Measurements from ENCODE around the gene CDAN1. TPM values are rescaled to one million over a fixed set of nuclear protein-coding genes. Genes with fewer than 3 reads are reported as not detected.
"Not testable (repeated sequence)": the region's sequence is repeated elsewhere in the genome, so short reads cannot be mapped to it uniquely, and the experiment has no call there.

The CDAN1 gene, protein sequence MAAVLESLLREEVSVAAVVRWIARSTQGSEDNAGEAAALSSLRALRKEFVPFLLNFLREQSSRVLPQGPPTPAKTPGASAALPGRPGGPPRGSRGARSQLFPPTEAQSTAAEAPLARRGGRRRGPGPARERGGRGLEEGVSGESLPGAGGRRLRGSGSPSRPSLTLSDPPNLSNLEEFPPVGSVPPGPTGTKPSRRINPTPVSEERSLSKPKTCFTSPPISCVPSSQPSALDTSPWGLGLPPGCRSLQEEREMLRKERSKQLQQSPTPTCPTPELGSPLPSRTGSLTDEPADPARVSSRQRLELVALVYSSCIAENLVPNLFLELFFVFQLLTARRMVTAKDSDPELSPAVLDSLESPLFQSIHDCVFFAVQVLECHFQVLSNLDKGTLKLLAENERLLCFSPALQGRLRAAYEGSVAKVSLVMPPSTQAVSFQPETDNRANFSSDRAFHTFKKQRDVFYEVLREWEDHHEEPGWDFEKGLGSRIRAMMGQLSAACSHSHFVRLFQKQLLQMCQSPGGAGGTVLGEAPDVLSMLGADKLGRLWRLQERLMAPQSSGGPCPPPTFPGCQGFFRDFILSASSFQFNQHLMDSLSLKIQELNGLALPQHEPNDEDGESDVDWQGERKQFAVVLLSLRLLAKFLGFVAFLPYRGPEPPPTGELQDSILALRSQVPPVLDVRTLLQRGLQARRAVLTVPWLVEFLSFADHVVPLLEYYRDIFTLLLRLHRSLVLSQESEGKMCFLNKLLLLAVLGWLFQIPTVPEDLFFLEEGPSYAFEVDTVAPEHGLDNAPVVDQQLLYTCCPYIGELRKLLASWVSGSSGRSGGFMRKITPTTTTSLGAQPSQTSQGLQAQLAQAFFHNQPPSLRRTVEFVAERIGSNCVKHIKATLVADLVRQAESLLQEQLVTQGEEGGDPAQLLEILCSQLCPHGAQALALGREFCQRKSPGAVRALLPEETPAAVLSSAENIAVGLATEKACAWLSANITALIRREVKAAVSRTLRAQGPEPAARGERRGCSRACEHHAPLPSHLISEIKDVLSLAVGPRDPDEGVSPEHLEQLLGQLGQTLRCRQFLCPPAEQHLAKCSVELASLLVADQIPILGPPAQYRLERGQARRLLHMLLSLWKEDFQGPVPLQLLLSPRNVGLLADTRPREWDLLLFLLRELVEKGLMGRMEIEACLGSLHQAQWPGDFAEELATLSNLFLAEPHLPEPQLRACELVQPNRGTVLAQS
- 10 to 100 TPM; 16.8 to 18.9 (median 17.4) TPM for polyA plus RNA-seq (ENCODE audit: insufficient read length in 4 of 4)

DNA sequence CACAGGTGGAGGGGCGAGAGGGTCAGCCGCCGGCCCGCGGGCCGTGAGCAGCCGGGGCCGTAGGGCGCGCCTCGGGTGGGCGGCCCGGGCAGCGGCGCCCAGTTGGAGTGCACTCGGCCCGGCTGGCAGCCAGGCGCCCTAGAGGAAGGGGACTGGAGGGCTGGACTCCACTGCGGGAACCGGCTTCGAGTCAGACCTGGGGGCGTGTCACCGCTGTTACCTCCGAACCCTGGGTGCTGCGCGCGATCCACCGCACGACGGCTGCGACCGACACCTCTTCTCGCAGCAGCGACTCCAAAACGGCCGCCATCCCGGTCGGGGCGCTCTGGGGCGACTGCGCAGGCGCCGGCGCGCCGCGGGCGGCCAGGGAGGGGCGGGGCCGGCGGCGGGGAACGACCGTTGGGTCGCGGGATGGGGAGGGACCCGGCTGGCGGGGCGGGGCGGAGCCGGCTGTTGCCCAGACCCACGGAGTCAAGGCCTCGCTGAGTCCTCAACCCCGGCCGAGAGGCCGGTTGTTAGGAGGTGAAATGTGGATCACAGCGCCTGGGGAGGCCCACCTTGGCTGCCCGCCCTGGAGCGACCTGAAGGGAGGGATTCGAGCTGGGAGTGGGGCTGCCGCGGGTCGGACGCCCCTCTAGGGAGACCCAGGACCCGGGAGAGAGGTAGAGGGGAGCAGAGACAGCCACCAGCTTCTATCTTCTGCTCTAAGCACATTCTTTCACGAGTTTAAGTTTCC is at the start of gene CDAN1:
Gene CDAN1, minus strand, starts transcription at position 336 of the 736 bp plus-strand sequence. Its CDS starts 26 bp downstream, at position 310.
- DNase-seq (ENCODE audit: low read depth in 4 of 4, low spot score in 3 of 4) = peak; percentile 72 to 80 (median 76)

DNA sequence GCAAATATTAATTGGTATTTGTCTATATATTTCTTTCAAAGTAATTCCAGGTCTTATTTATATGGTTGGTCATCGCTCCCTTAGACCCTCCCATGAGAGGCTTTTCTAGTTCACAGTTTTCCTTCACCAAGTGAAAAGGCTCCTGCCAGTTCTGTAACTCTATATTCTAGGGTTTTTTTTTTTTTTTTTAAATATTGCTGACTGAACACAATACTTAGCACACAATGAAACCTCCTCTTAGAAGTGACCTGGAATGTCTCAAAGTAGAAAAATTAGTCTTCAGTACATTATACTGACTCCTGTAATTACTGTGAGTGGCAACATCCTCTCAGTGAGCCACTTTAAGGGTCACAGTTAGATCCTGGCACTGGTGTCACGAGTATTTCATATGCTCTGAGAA is 48.6 kb upstream of the CDAN1 start:
- no peak for DNase-seq (ENCODE audit: low read depth in 4 of 4, low spot score in 3 of 4)

DNA sequence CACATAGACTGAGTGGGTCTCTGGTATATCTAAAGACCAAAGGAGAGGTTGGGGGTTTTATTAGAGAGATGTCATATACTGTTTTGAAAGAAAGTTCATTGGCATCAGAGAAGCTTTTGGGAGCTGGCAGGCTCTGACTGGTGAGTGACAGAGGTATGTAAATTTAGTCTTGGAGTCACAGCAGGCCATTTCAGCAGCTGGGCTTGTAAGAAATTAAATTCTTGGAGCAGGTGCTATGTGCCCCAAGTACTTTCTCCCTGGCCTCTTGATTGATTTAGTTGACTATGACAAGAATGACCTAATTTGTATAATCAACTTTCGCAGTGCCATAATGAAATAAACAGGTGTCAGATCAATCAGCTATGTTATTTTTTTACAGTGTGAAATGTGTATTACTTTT is 47.8 kb upstream of the CDAN1 start:
- DNase-seq (ENCODE audit: low read depth in 4 of 4, low spot score in 3 of 4) = no peak

- no peak for DNase-seq (ENCODE audit: low read depth in 4 of 4, low spot score in 3 of 4)
These were observed 45.8 kb upstream of the CDAN1 start for GRCh38 chr15:42782716-42783115.

DNA sequence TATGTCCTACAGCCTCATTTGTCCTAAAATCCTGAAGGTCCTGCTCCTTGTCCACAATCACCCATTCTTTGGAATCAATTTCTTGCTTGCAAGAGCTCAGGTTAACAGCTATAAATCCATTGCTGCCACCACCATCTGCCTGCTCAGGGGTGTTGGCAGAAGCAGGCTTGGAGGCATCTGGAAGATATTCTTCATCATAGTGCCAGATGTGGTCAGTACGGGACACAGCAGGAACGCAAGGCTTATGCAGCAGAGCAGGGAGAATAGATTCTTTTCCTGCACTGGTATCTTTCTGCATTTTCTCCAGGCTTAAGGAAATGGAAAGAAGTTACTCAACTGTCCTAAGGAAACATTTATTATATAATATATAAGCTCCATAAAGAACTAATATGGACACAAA is 38.5 kb upstream of the CDAN1 start:
- DNase-seq (ENCODE audit: low read depth in 4 of 4, low spot score in 3 of 4) = no peak

GRCh38 chr15:42772901-42773300 is 36.0 kb upstream of the CDAN1 start:
- DNase-seq (ENCODE audit: low read depth in 4 of 4, low spot score in 3 of 4) = no peak

DNA sequence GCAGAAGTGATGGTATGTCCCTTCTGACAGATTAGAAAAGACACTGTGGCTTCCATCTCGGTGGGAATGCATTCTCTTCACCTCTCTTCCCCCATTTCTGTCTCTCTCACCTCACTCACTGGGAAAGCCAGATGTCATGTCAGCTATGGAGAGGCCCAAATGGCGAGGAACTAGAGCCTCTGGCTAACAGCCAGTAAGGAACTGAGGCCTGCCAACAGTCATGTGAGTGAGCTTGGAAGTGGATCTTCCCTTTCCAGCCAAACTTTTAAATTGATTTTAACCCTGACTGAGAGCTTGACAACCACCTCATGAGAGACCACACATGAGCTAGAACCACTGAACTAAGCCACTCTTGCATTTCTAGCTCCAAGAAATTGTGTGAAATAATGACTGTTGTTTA is 35.2 kb upstream of the CDAN1 start:
- no peak for DNase-seq (ENCODE audit: low read depth in 4 of 4, low spot score in 3 of 4)

GRCh38 chr15:42766109-42766508 is 29.2 kb upstream of the CDAN1 start:
- not testable (repeated sequence) for DNase-seq (ENCODE audit: low read depth in 4 of 4, low spot score in 3 of 4)

- DNase-seq (ENCODE audit: low read depth in 4 of 4, low spot score in 3 of 4) = not testable (repeated sequence)
These were observed 27.3 kb upstream of the CDAN1 start for GRCh38 chr15:42764154-42764731.

DNA sequence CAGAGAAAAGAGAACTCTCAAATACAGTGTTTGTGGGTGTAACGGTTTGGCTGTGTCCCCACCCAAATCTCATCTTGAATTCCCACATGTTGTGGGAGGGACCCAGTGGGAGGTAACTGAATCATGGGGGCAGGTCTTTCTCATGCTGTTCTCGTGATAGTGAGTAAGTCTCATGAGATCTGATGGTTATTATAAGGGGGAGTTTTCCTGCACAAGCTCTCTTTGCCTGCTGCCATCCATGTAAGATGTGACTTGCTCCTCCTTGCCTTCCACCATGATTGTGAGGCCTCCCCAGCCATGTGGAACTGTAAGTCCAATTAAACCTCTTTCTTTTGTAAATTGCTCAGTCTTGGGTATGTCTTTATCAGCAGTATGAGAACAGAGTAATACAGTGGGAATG is 24.9 kb upstream of the CDAN1 start:
- DNase-seq (ENCODE audit: low read depth in 4 of 4, low spot score in 3 of 4) = not testable (repeated sequence)

GRCh38 chr15:42760759-42761158 is 23.8 kb upstream of the CDAN1 start:
- DNase-seq (ENCODE audit: low read depth in 4 of 4, low spot score in 3 of 4) = no peak

- no peak for DNase-seq (ENCODE audit: low read depth in 4 of 4, low spot score in 3 of 4)
These were observed 22.2 kb upstream of the CDAN1 start for GRCh38 chr15:42759093-42759492.

- DNase-seq (ENCODE audit: low read depth in 4 of 4, low spot score in 3 of 4) = no peak
These were observed 13.4 kb upstream of the CDAN1 start for GRCh38 chr15:42750306-42750705.

DNA sequence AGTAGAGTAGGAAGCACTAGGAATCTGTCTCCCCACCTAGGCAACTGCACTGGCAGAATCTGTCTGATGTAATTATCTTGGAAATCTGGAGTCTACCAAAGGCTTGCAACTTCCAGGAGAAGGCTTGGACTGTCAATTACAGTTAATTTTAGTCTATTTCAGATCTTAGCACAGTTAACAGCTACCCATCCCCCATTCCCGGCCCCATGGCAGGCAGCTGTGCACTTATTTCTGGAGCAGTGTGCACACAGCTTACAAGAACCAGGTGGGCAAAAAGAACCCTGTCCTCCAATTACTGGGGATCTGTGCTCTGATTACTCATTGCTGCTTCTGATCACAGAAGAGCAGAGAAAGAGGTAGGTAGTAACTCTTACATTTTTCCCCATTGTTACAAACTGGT is 12.3 kb upstream of the CDAN1 start:
- DNase-seq (ENCODE audit: low read depth in 4 of 4, low spot score in 3 of 4) = no peak

DNA sequence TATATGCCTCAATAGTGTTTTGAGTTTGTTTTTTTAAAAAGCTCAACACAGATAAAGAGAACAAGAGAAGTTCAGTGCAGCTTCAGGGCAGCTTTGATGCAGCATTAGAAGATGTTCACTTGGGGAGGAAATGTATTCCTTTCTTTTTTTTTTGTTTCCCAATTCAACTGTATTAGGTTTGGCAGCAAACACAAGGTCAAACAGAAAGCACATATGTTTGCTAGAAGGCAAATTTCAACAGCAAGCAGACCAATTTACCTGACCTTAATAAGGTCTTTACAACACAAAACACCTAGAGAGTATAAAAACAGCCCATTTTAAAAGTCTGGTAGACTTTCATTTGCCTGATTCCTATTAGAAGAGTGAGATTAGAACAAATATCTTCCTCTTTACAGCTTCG is 7.3 kb upstream of the CDAN1 start:
- DNase-seq (ENCODE audit: low read depth in 4 of 4, low spot score in 3 of 4) = no peak

GRCh38 chr15:42742149-42742548 is 5.2 kb upstream of the CDAN1 start:
- DNase-seq (ENCODE audit: low read depth in 4 of 4, low spot score in 3 of 4) = no peak

DNA sequence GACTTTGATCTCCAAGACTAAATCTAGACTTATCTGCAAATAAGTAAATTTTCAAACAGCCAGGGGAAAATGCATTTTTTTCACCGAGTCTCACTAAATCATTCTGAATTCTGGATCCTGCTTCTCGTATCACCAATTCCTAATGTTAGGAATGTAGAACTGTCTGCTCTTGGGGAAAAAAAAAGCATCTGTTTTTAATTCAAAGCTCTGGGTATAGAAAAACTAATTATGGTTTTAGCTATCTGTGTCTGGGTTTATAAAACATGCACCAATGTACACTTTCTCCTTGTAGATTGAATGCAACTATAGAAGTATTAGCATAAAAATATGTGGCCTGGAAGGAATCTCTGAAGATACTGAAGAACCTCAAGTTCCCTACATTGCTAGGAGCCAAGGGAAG is 4.8 kb upstream of the CDAN1 start:
- DNase-seq (ENCODE audit: low read depth in 4 of 4, low spot score in 3 of 4) = no peak

- DNase-seq (ENCODE audit: low read depth in 4 of 4, low spot score in 3 of 4) = no peak
These were observed 801 bp upstream of the CDAN1 start for GRCh38 chr15:42737529-42738328.

- DNase-seq (ENCODE audit: low read depth in 4 of 4, low spot score in 3 of 4) = no peak
These were observed 643 bp downstream of the CDAN1 start for GRCh38 chr15:42736178-42736792.

All from right renal pelvis (tissue), 4 donors.